Breast epithelium (tissue), 4 donors: Measurements from ENCODE around the gene AEBP1. TPM values are rescaled to one million over a fixed set of nuclear protein-coding genes. Genes with fewer than 3 reads are reported as not detected.

Experiments
- DNase-seq, 2 donors: peaks; one replicate each; pipeline ENCODE4 v3.0.0-alpha.2; 2019; ENCODE audit warnings: low spot score in 2 of 2
- H3K27ac ChIP-seq, 2 donors: fragments of 200-600 bp; sonication (generic) in 1 of 2; one replicate each; pipeline ENCODE4 v1.5.1; 2016 to 2019; ENCODE audit warnings: mild to moderate bottlenecking in 1 of 2
- H3K27me3 ChIP-seq, 2 donors: fragments of 200-600 bp; sonication (generic) in 1 of 2; one replicate each; pipeline versions ENCODE4 v1.5.1 to v1.6.0; 2017 to 2019; ENCODE audit warnings: control low read depth in 1 of 2, mild to moderate bottlenecking in 1 of 2
- H3K36me3 ChIP-seq: fragments of 200-600 bp; one replicate; pipeline ENCODE4 v1.5.1; 2019
- H3K4me1 ChIP-seq, 2 donors: fragments of 200-600 bp; sonication (generic); one replicate each; pipeline ENCODE4 v1.5.1; 2016 to 2019; ENCODE audit warnings: control low read depth in 1 of 2
- H3K4me3 ChIP-seq, 3 donors: fragments of 200-600 bp; sonication (generic); 1 replicate in 2 of 3; 2 replicates in 1 of 3; pipeline ENCODE4 v1.5.1; 2016 to 2019; ENCODE audit warnings: mild to moderate bottlenecking in 3 of 3, moderate library complexity in 2 of 3
- H3K9me3 ChIP-seq, 2 donors: fragments of 200-600 bp; sonication (generic) in 1 of 2; one replicate each; pipeline ENCODE4 v1.5.1; 2016 to 2019; ENCODE audit warnings: control low read depth in 1 of 2
- CTCF ChIP-seq, 3 donors: fragments of 450-650 bp; IDR thresholded peaks; one replicate each; pipeline ENCODE4 v1.5.1; 2016 to 2017; ENCODE audit warnings: antibody characterized with exemption in 3 of 3, mild to moderate bottlenecking in 3 of 3, moderate library complexity in 3 of 3
- POLR2A ChIP-seq: fragments of 450-650 bp; IDR thresholded peaks from one replicate; pipeline ENCODE4 v1.6.1; 2016; ENCODE audit warnings: antibody characterized with exemption, mild to moderate bottlenecking, moderate library complexity
- POLR2AphosphoS5 ChIP-seq, 3 donors: sonication (generic); formaldehyde crosslinking; IDR thresholded peaks; one replicate each; pipeline ENCODE4 v1.6.1; 2017; ENCODE audit warnings: antibody characterized with exemption in 3 of 3
- intact Hi-C: fragments of 100-400 bp; cut with DNase I; formaldehyde crosslinking; loops from one replicate; pipeline ENCODE4 v1.15.1; 2023; ENCODE audit warnings: low total_unique reads
- total RNA-seq, 3 donors: library from RNA; depleted of rRNA; stranded (reverse); fragments of >200 nt; gene quantifications; one replicate each; pipeline ENCODE4 v1.1.0, GENCODE V29; 2016

The AEBP1 gene
- total RNA-seq, 3 donors from 2014 or later: 85.6 to 300 (median 145) TPM

DNA sequence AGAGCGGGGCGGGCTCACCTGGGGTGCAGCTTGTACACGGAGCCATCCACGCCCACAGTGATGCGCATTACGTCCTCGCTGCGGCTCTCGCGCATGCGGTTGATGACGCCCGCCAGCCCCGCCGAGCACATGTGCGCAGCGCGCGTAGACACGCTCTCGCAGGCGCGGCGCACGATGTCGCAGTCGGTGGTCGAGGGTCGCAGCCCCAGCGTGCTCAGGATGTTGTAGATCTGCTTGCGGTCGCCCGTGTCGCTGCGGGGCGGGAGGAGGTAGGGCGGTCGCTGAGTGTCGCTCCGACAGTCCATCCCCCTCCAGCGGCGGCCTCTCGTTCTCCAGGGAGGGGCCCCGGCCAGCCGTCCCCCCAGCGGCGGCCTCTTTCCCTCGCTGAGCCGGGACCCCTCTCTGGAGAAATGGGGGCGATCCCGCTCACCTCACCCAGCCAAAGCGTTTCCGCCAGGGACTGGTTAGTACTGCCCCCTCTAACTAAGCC is 41.4 kb downstream of the AEBP1 start:
- Histone ChIP-seq H3K27ac (no peak overlapping the region), H3K9me3 (no peaks in the 10 kb centered on the region), H3K4me3 (peak overlapping the region; percentile 41 to 68 (median 45)), H3K4me1 (peaks cover 0 to 5% of the 10 kb centered on the region in 2 donors), H3K36me3 (no peaks in the 10 kb centered on the region), H3K27me3 (peaks cover 0 to 11% of the 10 kb centered on the region in 2 donors)
- intact Hi-C loops: no loop called here
- TF ChIP-seq CTCF (IDR thresholded peaks at IDR 0.05): no peak
- TF ChIP-seq POLR2A: no peak
- peak in 1 of 3 donors; percentile 11 for TF ChIP-seq POLR2AphosphoS5 (IDR thresholded peaks at IDR 0.05)
- peak in 1 of 2 donors; percentile 46 for DNase-seq

DNA sequence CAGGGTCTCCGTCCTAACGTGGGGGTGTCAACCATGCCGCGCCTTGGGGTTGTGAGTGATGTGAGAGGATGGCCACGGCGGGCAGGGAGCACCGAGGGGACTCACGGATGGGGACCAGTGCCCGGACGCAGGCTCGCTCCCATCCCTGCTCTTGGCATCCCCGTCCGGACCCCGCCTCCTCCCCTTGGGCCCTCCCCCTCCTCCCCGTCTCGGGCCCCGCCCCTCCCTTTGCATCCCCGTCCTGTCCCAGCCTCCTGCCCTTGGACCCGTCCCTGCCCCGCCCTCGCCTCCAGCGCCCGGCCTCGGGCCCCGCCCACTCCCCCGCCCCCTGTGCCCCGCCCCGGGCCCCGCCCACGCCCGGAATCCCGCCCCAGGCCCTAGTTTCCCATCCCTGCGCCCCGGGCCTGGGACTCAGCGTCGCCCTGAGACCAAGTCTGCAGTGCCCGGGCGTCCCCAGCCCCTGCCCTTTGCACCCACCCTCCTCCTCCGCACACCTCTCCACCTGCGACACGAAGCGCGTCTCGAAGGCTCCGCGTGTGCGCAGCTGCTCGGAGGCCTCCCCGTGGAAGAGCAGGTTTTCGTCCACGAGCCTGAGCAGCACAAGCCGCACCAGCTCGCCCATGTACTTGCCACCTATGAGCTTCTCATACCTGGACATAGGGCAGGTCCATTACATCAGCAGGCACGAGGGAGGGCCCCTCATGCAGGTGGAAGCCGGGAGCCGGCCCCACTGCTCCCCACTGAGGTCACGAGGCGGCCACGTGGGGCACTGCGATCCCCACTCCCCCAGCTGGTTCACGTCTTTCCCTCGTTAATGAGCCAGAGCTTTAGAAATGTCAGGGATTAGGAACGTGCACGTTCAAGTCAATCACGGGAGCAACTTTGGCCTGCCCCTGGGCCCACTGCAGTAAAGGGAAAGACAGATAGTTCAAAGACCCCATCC is 42.1 kb downstream of the AEBP1 start:
- H3K4me1 ChIP-seq: peaks cover 0 to 5% of the 10 kb centered on the region in 2 donors
- no peaks in the 10 kb centered on the region for H3K9me3 ChIP-seq
- peak in 1 of 2 donors; percentile 59 for DNase-seq
- no peaks in the 10 kb centered on the region for H3K36me3 ChIP-seq
- intact Hi-C loops: no loop called here
- peak overlapping the region; percentile 41 to 68 (median 45) for H3K4me3 ChIP-seq
- no peak overlapping the region for H3K27ac ChIP-seq
- TF ChIP-seq CTCF (IDR thresholded peaks at IDR 0.05): no peak
- no peak for TF ChIP-seq POLR2AphosphoS5 (IDR thresholded peaks at IDR 0.05)
- no peak for TF ChIP-seq POLR2A
- H3K27me3 ChIP-seq: peaks cover 0 to 11% of the 10 kb centered on the region in 2 donors

DNA sequence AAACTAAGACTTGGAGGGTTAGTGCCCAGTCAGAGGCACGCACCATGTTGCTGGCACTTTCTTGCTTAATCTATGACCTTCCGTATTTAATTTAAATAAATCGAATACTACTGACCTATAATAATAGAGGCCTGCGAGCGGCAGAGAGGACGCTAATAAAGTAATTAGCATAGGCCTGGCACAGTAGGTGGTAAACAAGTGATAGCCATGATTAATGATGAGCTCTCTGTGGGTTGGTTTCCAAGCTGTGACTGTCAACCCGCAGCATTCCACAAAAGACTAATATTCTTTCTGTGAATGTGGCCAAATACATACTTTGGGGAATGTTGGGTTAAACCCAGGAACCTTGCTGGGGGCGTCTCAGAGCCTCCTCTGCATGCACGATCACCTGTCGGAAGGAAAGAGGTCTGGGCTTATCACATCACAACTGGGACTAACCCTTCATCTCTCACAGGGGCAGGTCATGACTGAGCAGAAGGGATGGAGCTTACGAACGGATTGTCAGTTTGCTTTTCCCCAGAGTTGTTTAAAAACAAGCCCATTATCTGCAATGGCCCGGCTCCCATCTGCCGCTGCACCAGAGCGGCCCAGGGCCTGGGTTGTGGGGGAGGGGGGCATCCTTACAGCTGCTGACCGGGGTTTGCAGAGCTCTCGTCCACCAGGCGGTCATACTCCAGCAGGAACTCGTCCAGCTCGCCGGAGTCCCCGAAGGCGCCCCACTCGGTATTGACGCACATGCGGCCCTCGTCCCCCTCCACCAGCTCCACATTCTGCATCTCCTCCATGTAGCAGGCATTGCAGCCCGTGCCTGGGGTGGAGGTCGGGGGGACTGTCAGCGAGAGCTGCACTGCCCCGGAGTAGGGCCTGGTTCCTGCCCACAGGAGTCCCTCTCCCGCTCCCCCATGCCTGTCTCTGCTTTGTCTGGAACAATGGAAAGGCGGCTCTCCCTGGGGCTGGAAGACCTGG is 43.2 kb downstream of the AEBP1 start:
- no peak for TF ChIP-seq POLR2A
- no peak for TF ChIP-seq CTCF (IDR thresholded peaks at IDR 0.05)
- no peak for TF ChIP-seq POLR2AphosphoS5 (IDR thresholded peaks at IDR 0.05)
- H3K9me3 ChIP-seq: no peaks in the 10 kb centered on the region
- no peaks in the 10 kb centered on the region for H3K36me3 ChIP-seq
- intact Hi-C loops: no loop called here
- DNase-seq: peak in 1 of 2 donors; percentile 53
- H3K4me1 ChIP-seq: peaks cover 0 to 5% of the 10 kb centered on the region in 2 donors
- H3K4me3 ChIP-seq: no peak overlapping the region
- no peak overlapping the region for H3K27ac ChIP-seq
- H3K27me3 ChIP-seq: peaks cover 0 to 11% of the 10 kb centered on the region in 2 donors

DNA sequence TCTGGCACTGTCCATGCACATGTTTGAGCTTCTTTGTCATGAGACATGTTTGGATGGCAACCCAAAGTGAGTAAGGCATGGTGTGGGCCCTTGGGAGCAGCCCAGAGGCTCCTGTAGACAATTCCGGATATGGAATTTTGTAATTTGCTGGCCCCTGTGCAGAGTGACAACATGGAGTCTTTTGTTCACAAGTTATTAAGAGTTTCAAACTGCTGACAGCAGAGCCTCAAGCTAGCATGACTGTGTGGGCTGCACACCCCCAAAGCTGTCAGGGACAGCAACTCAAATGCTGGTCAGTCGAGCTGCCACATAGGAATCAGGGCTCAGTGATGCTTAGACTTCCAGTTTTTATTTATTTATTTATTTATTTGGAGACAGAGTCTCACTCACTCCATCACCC is 44.0 kb downstream of the AEBP1 start:
- Histone ChIP-seq H3K9me3 (no peaks in the 10 kb centered on the region), H3K36me3 (no peaks in the 10 kb centered on the region), H3K4me3 (no peak overlapping the region), H3K27ac (no peak overlapping the region), H3K27me3 (peaks cover 0 to 11% of the 10 kb centered on the region in 2 donors), H3K4me1 (peaks cover 0 to 5% of the 10 kb centered on the region in 2 donors)
- no peak for TF ChIP-seq CTCF (IDR thresholded peaks at IDR 0.05)
- no peak for TF ChIP-seq POLR2AphosphoS5 (IDR thresholded peaks at IDR 0.05)
- TF ChIP-seq POLR2A: no peak
- DNase-seq: peak in 1 of 2 donors; percentile 9
- intact Hi-C loops: no loop called here
